Thyroid gland (tissue), 4 donors: ENCODE data around the gene OR4K17. TPM values are rescaled to one million over a fixed set of nuclear protein-coding genes. Genes with fewer than 3 reads are reported as not detected.
"Not testable (repeated sequence)": the region's sequence is repeated elsewhere in the genome, so short reads cannot be mapped to it uniquely, and the experiment has no call there.

ENCODE experiments used
- DNase-seq, 2 donors: peaks; one replicate each; pipeline ENCODE4 v3.0.0-alpha.2; 2019
- H3K27ac ChIP-seq, 3 donors: fragments of 200-600 bp; sonication (generic); 1 replicate in 2 of 3; 2 replicates in 1 of 3; pipeline ENCODE4 v1.5.1; 2016 to 2019; ENCODE audit warnings: mild to moderate bottlenecking in 1 of 3, moderate library complexity in 1 of 3
- H3K27me3 ChIP-seq: fragments of 200-600 bp; sonication (generic); one replicate; pipeline ENCODE4 v1.5.1; 2019
- H3K36me3 ChIP-seq, 2 donors: fragments of 200-600 bp; sonication (generic); one replicate each; pipeline ENCODE4 v1.5.1; 2016 to 2019
- H3K4me1 ChIP-seq, 2 donors: fragments of 200-600 bp; sonication (generic); one replicate each; pipeline ENCODE4 v1.5.1; 2017 to 2019
- H3K4me3 ChIP-seq, 3 donors: fragments of 200-600 bp; sonication (generic); replicated peaks in 1 of 3; 1 replicate in 2 of 3; 2 replicates in 1 of 3; pipeline ENCODE4 v1.5.1; 2016; ENCODE audit warnings: mild to moderate bottlenecking in 1 of 3
- H3K9me3 ChIP-seq: fragments of 200-600 bp; sonication (generic); one replicate; pipeline ENCODE4 v1.5.1; 2017
- POLR2A ChIP-seq, 2 donors: fragments of 450-650 bp; IDR thresholded peaks; one replicate each; pipeline ENCODE4 v1.6.1; 2017; ENCODE audit warnings: antibody characterized with exemption in 2 of 2, mild to moderate bottlenecking in 2 of 2, moderate library complexity in 1 of 2
- WGBS, 2 donors: methylation state at CpG; one replicate each; pipeline ENCODE4 v1.1.5; 2017; 5-methylcytosine and 5-hydroxymethylcytosine counted together
- intact Hi-C: fragments of 100-400 bp; cut with DNase I; formaldehyde crosslinking; loops from one replicate; pipeline ENCODE4 v1.15.1; 2023
- total RNA-seq, 4 donors: library from RNA; depleted of rRNA; stranded (reverse); fragments of >200 nt; gene quantifications; one replicate each; pipeline ENCODE4 v1.2.3, GENCODE V29; 2016
- TF ChIP-seq, protein P1 (sequence below), 6 experiments: fragments of 200-600 bp in 3 of 6; fragments of 450-650 bp in 3 of 6; sonication (generic) in 3 of 6; IDR thresholded peaks; one replicate each; pipeline ENCODE4 v1.5.1; 2016 to 2019; ENCODE audit warnings: antibody characterized with exemption in 6 of 6, mild to moderate bottlenecking in 2 of 6, inconsistent platforms in 1 of 6, moderate library complexity in 1 of 6

OR4K17 gene, protein sequence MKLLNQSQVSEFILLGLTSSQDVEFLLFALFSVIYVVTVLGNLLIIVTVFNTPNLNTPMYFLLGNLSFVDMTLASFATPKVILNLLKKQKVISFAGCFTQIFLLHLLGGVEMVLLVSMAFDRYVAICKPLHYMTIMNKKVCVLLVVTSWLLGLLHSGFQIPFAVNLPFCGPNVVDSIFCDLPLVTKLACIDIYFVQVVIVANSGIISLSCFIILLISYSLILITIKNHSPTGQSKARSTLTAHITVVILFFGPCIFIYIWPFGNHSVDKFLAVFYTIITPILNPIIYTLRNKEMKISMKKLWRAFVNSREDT
- not detected for total RNA-seq

DNA sequence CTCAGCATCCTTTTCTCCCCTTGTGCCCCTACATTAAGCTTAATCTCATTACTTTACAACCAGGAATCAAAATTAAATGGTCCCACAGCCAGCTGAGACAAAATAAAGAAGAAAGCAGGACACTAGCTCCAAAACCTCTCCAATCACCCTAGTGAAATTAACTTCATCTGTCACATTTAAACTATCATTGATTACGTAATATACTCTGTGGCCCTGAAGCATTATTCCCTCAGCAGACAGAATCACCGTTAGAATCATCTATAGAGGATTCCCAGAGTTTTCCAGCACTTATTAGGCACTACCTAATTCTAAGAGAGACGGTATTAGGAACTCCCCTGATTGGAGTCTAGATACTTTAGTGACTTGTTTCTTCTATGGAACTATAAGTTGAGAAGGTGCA is at the start of gene OR4K17:
Gene OR4K17 (plus strand): TSS at position 302 of the 400 bp plus-strand sequence. CDS start 6,761 bp downstream, outside the sequence.
- no peak for DNase-seq
- no peaks in the 10 kb centered on the region for H3K27me3 ChIP-seq
- intact Hi-C loops: no loop called here
- H3K9me3 ChIP-seq: no peaks in the 10 kb centered on the region
- H3K4me3 ChIP-seq: no peak within 1 kb of the TSS
- H3K27ac ChIP-seq: no peak within 1 kb of the TSS
- 49 to 64% methylated on average over 3 of the region's 3 CpGs for WGBS, 2 donors
- TF ChIP-seq, protein P1, sequence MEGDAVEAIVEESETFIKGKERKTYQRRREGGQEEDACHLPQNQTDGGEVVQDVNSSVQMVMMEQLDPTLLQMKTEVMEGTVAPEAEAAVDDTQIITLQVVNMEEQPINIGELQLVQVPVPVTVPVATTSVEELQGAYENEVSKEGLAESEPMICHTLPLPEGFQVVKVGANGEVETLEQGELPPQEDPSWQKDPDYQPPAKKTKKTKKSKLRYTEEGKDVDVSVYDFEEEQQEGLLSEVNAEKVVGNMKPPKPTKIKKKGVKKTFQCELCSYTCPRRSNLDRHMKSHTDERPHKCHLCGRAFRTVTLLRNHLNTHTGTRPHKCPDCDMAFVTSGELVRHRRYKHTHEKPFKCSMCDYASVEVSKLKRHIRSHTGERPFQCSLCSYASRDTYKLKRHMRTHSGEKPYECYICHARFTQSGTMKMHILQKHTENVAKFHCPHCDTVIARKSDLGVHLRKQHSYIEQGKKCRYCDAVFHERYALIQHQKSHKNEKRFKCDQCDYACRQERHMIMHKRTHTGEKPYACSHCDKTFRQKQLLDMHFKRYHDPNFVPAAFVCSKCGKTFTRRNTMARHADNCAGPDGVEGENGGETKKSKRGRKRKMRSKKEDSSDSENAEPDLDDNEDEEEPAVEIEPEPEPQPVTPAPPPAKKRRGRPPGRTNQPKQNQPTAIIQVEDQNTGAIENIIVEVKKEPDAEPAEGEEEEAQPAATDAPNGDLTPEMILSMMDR (IDR thresholded peaks at IDR 0.05): no peak
- TF ChIP-seq POLR2A (IDR thresholded peaks at IDR 0.05): no peak
- no peaks in the 10 kb centered on the region for H3K4me1 ChIP-seq
- no peaks in the 10 kb centered on the region for H3K36me3 ChIP-seq

DNA sequence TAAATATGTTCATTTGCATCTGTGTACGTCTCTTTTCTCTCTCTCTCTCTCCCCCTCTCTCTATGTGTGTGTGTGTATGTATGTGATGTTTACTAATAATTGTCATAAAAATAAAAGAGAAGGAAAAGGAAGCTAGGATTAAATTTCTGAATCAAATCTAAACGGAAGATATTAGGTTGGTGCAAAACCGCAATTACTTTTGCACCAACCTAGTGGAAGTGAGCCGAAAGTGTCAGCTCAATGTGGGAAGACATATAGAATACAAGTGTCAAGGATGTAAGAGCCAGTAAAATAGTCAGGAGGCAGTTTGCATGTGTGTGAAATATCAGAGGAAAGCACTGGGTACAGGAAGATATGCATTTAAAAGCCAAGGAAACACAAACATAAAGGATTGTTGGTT is 18.5 kb upstream of the OR4K17 start:
- H3K4me1 ChIP-seq: no peaks in the 10 kb centered on the region
- no peaks in the 10 kb centered on the region for H3K27me3 ChIP-seq
- intact Hi-C loops: no loop called here
- no peak overlapping the region for H3K27ac ChIP-seq
- no peaks in the 10 kb centered on the region for H3K36me3 ChIP-seq
- no peak overlapping the region for H3K4me3 ChIP-seq
- H3K9me3 ChIP-seq: no peaks in the 10 kb centered on the region
- WGBS, 2 donors: 21 to 45% methylated on average over 4 of the region's 4 CpGs
- DNase-seq: no peak
- TF ChIP-seq POLR2A (IDR thresholded peaks at IDR 0.05): no peak
- TF ChIP-seq, protein P1 (IDR thresholded peaks at IDR 0.05): no peak

DNA sequence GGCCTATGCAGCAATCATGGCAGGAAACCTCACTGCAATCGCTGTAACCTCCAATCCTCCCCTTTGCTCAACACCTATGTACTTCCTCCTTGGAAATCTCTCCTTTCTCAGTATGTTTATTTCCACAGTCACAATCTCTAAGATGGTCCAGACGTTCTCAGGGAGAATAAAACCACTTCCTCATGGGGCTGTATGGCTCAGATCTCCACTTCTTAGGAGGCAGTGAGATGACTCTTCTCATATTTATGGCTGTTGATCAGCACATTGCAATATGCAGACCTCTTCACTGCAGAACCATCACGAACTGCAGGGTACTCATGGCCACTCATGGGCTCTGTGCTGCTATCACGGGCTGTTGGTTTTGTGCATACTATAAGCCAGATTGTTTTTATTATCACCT is 17.1 kb upstream of the OR4K17 start:
- WGBS, 2 donors: 28 to 41% methylated on average over 4 of the region's 4 CpGs
- no peak for DNase-seq
- Histone ChIP-seq H3K27ac (no peak overlapping the region), H3K4me3 (no peak overlapping the region), H3K4me1 (no peaks in the 10 kb centered on the region), H3K36me3 (no peaks in the 10 kb centered on the region), H3K9me3 (no peaks in the 10 kb centered on the region), H3K27me3 (no peaks in the 10 kb centered on the region)
- TF ChIP-seq, protein P1 (IDR thresholded peaks at IDR 0.05): no peak
- intact Hi-C loops: no loop called here

DNA sequence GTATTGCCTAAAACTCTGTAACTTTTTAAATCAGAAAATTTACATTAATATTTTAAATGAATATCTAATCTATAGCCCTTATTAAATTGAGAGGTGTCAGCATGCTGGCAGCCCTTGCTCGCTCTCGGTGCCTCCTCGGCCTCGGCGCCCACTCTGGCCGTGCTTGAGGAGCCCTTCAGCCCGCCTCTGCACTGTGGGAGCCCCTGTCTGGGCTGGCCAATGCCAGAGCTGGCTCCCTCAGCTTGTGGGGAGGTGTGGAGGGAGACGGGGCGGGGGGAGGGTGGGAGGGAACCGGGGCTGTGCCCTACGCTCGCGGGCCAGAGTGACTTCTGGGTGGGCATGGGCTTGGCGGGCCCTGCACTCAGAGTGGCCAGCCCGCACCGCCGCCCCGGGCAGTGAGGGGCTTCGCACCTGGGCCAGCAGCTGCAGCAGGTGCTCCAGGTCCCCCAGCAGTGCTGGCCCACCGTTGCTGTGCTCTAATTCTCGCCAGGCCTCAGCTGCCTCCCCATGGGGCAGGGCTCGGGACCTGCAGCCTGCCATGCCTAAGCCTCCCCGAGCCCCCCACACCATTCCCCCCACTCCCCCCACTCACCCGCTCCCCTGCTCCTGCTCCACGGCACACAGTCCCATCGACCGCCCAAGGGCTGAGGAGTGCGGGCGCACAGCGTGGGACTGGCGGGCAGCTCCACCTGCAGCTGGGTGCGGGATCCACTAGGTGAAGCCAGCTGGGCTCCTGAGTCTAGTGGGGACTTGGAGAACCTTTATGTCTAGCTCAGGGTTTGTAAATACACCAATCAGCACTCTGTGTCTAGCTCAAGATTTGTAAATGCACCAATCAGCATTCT is 11.4 kb upstream of the OR4K17 start:
- H3K9me3 ChIP-seq, H3K36me3 ChIP-seq, H3K27me3 ChIP-seq, intact Hi-C loops, H3K4me1 ChIP-seq, H3K27ac ChIP-seq, H3K4me3 ChIP-seq, DNase-seq: not testable (repeated sequence)
- 85 to 87% methylated on average over 14 to 20 of the region's 32 CpGs for WGBS, 2 donors

DNA sequence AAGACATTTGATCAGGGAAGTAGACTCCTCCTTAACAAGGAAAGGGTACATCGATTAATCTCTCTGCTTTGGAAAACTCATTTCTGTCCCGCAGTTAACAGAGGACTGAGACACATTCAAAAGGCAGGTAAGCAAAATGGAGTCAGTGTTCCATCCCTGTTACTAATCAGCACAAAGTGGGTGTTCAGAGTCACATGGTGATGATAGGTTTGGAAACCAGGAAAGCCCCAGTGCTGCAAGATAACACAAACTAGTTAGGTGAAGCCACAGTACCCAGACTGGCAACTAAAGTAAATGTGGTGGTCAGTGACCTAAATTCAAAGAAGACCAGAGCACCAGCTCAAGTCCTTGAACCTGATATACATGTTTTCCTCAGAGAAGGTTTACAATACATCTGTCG is 1.8 kb downstream of the OR4K17 start:
- intact Hi-C loops: no loop called here
- TF ChIP-seq POLR2A (IDR thresholded peaks at IDR 0.05): no peak
- TF ChIP-seq, protein P1 (IDR thresholded peaks at IDR 0.05): no peak
- Histone ChIP-seq H3K36me3 (no peaks in the 10 kb centered on the region), H3K4me3 (no peak overlapping the region), H3K9me3 (no peaks in the 10 kb centered on the region), H3K27me3 (no peaks in the 10 kb centered on the region), H3K27ac (no peak overlapping the region), H3K4me1 (no peaks in the 10 kb centered on the region)
- no peak for DNase-seq
- 81% methylated on average over 3 of the region's 3 CpGs for WGBS, 2 donors
